Head of caudate nucleus (tissue), 42 donors: Measurements from ENCODE around the gene MFAP4.

Experiments used
- DNase-seq, 42 donors: peaks; one replicate each; pipeline versions ENCODE4 v3.0.0 to v3.0.0-alpha.2; 2020 to 2021; ENCODE audit warnings: mixed read lengths in 7 of 42
- intact Hi-C: fragments of 100-400 bp; cut with DNase I; formaldehyde crosslinking; loops from one replicate; pipeline ENCODE4 v1.15.0; 2022

The MFAP4 gene

DNA sequence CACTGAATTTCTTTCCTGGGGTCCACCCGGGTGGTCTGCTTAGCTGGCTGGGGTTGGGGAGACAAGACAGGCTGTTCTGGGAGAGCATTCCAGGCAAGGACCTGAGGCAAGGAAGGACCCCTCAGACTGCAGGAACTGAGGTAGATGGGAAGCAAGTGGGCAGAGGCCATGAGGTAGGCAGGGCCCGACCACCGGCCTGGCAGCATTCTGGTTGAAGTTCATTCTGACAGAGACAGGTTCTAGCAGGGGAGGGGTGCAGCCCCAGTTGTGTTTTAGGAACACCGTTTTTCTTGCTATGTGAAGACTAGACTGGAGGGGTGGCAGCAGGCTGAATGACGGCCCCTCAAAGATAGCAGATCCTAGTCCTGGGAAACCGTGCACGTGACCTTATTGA lies 41.9 kb downstream of the MFAP4 start:
- peak in 9 of 42 donors; percentile 0 to 27 (median 16) for DNase-seq
- intact Hi-C loops: no loop called here

DNA sequence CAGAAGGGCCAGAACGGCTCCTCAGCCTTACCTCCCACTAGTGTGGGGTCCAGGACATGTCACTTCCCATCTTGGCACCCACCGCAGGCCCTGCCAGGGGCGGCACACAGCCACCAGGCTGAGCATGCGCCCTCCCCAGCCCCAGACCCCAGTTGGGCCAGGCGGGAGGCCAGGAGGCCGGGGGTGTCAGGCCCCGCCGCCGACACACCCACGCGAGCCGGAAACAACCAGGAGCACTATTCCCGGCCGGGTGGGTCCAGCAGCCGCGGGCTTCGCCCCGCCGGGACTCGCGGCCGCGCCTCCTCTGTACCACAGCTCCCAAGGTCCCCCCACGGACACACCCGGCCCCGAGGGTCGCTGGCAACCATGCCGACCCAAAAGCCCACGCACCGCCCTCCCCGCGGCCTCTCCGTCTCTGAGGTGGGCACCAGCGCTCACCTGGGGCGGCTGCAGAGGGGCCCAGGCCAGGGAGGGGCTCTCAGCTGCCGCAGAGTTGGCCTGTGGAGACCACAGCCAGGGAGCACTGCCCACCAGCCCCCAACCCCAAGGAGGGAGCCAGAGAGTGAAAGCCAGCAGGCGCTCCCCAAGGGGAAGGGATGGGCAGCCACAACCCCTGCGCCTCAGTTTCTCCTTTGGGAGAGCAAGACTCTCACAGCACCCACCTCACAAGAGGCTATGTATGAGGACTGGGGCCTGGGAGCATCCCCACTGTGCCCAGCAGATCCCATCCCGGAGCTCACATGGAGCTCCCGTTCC lies 42.5 kb downstream of the MFAP4 start:
- DNase-seq: peak in 7 of 42 donors; percentile 3 to 38 (median 12)
- intact Hi-C loops: no loop called here

DNA sequence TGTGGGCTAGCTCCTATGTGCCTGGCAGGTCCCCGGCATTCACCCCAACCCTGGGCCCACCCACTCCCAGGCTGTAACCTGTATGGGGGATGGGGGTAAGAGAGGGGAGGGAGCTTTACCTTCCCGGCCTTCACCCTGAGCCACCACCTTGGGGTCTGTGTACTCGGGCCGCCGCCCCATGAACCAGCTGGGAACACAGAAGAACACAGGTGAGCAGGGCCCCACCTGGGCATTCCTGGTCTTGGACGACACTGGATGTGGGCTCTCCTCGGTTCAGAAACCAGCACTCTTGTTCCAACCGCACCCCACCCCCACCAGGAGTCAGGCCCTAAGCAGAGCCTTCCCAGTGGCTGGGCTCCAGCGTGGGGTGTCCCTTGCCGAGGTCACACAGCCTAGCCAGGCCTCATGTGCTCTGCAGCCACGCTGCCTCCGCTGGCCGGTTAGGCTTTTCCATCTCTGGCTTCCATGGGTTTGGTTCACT lies 43.3 kb downstream of the MFAP4 start:
- intact Hi-C loops: no loop called here
- peak in 5 of 42 donors; percentile 9 to 43 (median 17) for DNase-seq

DNA sequence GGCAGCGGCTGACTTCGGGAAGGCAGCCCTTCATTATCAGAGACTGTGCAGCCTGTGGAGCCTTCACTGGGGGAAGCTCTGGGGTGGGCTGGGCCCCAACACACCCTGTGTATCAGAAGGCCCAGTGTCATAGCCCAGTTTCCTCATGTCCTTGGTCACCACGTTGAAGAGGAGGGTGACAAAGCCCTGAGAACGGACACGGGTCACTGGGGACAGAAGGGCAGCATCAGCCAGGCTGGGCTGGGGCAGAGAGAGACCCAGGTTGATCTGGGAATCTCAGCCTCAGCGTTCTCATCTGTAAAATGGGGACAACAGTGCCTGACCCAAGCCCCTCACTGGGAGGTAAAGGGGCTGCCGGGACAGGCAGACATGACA lies 43.7 kb downstream of the MFAP4 start:
- DNase-seq: peak in 4 of 42 donors; percentile 7 to 40 (median 14)
- intact Hi-C loops: no loop called here

DNA sequence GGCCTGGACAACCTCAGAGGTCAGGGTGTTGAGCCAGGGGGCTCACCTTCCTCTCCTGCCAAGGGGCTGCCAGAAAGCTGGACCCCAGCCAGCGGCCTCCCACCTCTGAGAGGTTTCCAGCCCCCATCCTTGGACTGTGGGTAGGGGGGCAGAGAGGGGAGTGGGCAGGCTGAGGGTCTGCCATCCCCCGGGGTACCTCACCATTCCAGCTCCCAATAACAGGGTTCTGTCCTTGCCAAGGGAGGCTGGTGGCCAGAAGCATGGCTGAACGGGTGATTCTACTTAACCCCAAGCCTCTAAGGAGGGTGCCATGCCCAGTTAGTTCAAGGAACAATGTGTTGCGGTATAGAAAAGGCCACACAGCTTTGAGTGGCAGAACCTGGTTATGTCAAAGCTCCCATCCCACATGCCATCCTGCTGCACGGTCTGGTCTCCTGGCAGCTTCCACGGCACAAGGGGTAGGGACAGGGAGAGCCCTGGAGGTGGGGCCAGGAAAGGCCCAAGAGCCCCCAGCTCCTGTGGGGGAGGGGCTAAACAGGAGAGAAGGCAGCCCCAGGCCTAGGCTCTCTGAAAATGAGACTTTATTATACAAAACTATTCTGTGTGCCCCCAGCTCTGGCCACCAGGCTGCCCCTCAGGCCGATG lies 44.3 kb downstream of the MFAP4 start:
- peak in 6 of 42 donors; percentile 10 to 45 (median 17) for DNase-seq
- intact Hi-C loops: no loop called here

DNA sequence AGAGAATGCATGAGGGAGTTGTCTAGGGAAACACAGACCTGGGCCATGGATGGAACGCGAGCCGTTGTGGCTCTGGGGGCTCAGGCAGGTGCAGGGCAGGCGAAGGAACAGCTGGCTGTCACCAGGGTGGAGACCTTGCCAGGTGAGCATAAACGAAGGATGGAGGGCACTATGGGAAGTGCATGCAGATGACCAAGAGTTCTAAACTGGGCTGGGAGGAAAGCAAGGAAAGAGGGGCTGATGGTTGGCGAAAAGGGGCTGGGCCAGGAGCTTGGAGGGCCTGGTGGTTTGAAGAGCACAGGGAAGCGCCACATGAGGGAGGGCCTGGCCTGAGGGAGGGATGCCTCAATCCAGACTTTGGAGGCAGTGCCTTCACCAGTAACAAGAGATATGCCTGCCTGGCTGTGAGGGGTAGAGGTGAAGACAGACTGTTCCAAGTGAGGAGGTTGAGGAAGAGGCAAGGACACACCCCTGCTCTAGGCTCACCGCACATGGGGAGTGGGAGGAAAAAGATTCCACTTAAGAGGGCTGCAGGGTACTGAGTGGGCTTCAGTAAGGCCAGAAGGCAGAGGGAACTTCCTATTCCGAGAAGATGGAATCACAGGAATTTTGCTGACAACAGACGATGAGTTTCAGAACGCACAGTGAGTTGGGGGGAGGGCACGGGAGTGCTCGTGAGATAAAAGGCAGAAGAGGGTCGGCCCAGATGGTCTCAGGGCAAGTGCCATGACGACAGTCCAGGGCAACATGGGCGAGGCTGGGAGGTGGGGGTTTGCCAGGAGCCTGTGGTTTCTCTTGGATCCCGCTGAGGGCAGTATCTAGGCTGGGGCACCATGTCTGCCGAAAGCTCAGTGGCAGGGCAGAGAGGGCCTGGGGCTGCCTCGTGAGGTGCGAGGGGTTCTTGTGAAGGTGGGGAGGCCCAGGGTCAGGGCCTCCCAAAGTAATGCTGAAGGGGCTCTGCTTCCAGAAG lies 45.1 kb downstream of the MFAP4 start:
- DNase-seq: peak in 8 of 42 donors; percentile 13 to 54 (median 26)
- intact Hi-C loops: no loop called here

DNA sequence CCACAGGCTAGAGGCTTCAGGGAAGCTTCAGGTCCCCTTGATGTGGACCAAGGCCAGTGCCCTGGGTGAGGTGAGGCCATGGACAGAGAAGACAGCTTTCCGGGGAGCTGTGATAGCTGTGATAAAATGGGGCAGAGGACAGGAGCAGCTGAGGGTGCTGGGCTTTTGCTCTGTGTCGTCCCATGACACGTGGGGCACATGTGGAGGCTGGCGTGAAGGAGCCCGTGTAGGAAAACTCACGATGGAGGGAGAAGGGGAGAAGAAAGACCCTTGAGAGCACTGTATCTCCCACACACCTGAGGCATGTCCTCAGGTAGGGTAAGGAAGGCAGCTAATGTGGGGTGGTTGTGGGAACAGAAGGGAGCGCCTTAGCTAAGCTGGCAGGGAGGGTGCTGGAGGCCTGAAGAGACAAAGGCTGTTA lies 45.8 kb downstream of the MFAP4 start:
- intact Hi-C loops: no loop called here
- peak in 9 of 42 donors; percentile 23 to 73 (median 42) for DNase-seq

DNA sequence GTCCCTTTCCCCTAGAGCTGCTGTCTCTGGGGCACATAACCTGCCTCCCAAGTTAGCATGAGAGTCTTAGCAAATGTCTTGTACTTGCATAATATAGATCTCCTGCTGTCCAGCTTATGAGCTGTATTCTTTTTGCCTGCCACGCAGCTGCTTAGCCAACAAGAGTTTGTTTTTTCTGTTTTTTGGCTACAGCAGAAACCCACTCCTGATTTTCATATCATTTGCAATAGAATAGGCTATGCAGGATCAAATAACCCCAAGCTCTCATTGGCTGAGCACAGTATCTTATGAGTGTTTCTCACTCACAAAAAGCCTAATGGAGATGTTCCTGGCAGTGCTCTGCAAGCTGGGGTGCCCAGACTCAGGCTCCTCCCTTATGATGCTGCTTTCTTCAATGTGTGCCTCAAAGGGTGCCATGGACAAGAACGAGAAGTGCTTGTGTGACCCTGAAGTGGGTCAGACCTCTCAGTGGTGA lies 47.6 kb downstream of the MFAP4 start:
- intact Hi-C loops: no loop called here
- peak in 4 of 42 donors; percentile 7 to 43 (median 26) for DNase-seq

DNA sequence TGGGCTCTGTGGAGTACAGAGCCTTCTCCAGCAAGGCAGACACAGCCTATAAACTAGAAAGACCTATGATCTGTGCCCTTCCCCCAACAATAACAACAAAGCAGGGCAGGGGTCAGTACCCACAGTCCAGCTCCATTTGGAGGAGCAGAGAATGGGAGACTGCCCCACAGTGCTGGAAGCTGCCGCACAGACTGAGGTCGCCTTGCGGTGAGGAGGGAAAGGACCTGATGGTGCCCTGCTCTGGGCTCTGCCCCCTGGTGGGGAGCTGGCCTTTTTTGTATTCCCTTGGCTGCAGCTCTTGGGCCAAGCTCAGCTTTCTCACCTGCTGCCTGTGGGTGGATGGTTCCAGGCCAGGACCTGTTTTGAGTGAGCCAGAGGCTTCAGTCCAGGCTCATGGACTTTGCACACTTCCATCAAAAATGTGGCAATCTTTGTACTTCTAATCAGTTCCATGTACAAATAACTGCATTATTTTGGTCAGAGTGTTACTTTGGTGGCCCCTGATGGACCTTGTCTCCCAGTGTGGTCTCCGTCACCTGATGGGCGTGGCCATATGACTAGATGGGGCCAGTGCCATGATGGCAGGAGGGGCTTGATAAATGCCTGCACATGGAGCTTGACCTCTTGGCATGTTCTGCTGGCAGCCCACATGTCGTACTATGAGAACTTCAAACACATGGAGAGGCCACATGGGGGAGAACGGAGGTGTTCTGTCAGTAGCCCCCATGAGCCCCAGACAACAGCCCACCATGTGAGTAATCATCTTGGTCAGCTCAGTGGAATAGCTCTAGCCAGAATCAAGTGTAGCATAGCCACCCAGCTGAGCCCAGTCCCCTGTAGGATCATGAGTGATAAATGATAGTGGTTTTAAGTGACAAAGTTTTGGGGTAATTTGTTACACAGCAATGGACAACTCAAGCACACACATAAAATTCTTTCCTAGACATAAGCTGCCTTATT lies 48.7 kb downstream of the MFAP4 start:
- intact Hi-C loops: no loop called here
- DNase-seq: peak in 38 of 42 donors; percentile 43 to 86 (median 68)

DNA sequence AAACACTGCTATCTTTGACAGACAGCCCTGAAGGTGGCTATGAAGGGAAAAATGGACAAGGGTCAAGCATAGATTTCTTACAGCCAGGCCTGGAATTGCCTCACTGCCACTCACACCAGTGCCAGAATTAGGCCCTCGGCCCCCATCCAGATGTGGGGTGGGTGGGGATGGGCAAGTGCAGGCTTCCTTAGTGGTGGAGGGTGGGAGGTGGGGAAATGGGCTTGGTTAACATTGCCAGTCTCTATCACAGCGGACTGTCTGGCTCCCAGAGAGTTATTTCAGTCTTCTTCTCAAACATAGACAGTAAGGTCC lies 49.3 kb downstream of the MFAP4 start:
- intact Hi-C loops: no loop called here
- peak in 2 of 42 donors; percentile 7 to 49 for DNase-seq

DNA sequence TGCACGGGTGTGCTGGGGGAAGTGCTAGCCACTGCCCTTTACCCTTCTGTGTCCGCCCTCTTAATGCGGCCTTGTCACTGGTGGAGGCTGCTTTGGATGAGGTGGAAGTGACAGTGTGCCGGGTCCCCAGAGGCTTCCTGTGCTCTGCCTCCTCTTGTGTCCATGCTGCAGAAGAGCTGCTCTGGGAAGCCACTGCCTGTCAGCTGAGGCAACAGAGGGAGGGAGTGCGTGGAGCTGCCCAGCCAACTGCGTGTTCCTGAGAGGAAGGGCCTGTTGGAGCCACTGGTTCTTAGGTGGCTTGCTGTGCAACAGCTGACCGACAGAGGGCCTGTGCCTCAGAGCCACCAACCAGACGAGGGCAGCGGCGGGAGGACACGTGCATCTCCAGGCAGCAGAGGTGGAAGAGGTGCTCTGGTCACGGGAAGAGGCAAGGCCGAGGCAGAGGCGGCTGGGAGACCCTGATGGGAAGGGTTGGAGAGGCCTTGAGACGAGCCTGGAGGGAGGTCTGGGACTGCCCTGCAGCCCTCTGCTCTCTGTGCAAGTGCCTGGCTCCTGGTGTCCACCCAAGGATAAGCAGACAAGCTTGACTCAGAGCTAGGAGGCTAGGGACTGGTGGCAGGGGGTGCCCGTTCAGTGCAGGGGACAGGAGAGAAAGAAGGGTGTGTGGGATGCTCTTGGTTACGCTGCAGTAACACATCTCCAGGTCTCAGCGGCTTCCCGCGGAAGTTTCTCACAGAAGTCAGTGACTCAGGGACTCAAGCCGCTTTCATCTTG lies 49.9 kb downstream of the MFAP4 start:
- DNase-seq: peak in 36 of 42 donors; percentile 33 to 89 (median 65)
- intact Hi-C loops: no loop called here

DNA sequence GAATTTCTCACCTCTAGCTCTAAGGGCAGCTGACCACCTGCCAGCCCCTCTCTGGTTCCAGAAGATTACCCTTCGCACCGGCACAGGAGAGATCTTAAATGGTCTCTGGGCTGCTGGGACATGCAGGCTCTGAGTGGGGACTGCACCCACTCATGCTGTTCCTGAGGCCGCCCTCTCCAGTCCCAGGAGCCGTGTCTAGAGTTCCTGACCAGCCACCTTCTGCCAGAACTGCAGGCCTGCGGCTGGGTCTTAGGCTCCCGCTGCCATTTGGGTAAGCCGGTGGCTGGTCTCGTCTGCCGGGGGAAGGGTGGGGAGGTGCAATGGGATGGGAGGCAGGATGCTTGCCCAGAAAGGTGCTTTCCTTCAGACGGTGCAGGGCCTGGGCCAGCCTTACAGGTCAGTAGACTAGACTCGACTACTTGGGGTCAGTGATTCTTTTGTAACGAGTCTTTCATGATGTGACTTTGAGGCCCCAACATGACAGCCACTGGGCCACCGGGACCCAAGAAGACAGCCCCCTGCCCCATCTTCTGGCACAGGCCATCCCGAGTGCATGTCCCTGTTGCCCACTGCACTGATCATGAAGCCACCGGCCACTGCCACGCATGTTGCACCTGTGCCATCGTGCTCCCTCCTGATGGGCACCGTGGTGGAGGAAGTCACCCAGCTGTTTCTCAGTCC lies 50.9 kb downstream of the MFAP4 start:
- DNase-seq: peak in 7 of 42 donors; percentile 7 to 43 (median 16)
- intact Hi-C loops: no loop called here

DNA sequence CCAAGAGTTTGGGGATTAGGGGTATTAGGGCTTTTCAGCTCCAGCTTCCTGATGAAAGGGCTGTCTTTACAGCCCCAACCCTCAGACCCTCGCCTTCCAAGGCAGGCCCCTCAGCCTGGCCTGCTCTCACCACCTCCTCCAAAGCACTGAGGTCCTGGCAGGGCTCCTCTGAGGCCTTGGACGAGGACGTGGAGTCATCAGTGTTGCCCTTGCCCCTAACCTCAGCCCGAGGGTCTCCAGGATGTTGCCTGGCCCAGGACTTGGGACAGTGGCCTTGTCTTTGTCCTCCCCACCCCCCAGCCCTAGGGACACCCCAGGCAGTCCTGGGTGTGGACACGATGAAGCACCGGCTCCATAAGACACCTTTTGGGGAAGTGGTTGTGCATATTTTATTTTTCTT lies 52.7 kb downstream of the MFAP4 start:
- intact Hi-C loops: no loop called here
- DNase-seq: peak in 1 of 42 donors; percentile 3

DNA sequence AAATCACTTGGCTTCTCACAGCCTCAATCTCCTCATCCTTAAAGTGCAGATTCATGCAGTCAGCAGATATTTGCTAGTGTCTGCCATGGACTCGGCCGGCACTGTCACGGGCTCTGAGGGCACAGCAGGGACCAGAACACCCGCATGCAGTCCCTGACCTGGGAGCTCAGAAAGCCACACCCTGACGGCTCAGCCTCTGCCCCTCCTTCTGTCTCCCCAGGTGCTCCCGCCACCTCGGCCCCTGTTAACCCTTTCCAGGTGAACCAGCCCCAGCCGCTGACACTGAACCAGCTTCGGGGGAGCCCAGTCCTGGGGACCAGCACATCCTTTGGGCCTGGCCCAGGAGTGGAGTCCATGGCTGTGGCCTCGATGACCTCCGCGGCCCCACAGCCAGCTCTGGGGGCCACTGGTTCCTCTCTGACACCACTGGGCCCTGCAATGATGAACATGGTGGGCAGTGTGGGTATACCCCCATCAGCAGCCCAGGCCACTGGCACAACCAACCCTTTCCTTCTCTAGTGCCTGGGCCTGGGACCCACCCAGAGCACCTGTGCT lies 53.2 kb downstream of the MFAP4 start:
- DNase-seq: peak in 4 of 42 donors; percentile 6 to 27 (median 12)
- intact Hi-C loops: no loop called here
